ENCODE data around the gene SERPINB1.

DNA sequence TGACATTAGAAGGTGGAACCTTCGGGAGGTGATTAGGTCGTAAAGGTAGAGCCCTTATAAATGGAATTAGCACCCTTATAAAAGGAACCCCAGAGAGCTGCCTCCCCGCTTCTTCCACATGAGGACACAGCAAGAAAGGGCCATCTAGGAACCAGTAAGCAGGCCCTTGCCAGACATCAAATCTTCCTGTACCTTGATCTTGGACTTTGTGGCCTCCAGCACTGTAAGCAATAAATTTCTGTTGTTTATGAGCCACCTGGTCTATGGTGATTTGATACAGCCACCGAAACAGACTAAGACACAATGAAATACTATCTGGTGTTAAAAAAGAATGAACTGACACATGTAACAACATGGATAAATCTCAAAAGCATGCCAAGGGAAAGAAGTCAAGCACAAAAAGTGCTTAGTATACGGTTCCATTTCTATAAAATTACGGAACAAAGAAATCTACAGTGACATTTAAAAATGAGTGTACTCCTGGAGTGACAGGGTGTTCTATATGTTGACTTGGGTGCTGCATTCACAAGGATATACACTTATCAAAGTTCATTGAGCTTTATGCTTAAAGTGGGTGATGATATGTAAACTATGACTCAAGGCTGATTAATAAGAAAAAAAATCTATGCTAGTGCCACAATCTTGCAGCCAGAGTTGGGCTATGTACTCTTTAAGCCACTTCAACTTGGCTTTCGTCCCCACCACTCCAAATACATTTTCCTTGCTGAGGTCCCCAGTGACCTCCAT is 18.4 kb downstream of the SERPINB1 start:
- TF ChIP-seq, protein P1, sequence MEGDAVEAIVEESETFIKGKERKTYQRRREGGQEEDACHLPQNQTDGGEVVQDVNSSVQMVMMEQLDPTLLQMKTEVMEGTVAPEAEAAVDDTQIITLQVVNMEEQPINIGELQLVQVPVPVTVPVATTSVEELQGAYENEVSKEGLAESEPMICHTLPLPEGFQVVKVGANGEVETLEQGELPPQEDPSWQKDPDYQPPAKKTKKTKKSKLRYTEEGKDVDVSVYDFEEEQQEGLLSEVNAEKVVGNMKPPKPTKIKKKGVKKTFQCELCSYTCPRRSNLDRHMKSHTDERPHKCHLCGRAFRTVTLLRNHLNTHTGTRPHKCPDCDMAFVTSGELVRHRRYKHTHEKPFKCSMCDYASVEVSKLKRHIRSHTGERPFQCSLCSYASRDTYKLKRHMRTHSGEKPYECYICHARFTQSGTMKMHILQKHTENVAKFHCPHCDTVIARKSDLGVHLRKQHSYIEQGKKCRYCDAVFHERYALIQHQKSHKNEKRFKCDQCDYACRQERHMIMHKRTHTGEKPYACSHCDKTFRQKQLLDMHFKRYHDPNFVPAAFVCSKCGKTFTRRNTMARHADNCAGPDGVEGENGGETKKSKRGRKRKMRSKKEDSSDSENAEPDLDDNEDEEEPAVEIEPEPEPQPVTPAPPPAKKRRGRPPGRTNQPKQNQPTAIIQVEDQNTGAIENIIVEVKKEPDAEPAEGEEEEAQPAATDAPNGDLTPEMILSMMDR (conservative IDR thresholded peaks at IDR 0.05), result no peak
- TF ChIP-seq EZH2 (IDR thresholded peaks at IDR 0.05; ENCODE audit: low read depth), result no peak
